Mammary epithelial cell (primary cell): ENCODE results near the gene PPME1.

Experiments used
- CTCF ChIP-seq, 2 donors: IDR thresholded peaks in 1 of 2; conservative IDR thresholded peaks in 1 of 2; 2 replicates each; pipeline ENCODE4 v1.5.1; 2011 to 2012; ENCODE audit warnings: inconsistent platforms in 2 of 2, low read length in 2 of 2, mild to moderate bottlenecking in 2 of 2, control low read depth in 1 of 2, low read depth in 1 of 2; ENCODE audit not compliant: insufficient read depth in 1 of 2; ENCODE audit errors: extremely low read depth in 1 of 2
- EZH2 ChIP-seq: IDR thresholded peaks from 2 replicates; pipeline ENCODE4 v1.6.1; 2012; ENCODE audit warnings: low read length, inconsistent platforms, borderline replicate concordance

DNA sequence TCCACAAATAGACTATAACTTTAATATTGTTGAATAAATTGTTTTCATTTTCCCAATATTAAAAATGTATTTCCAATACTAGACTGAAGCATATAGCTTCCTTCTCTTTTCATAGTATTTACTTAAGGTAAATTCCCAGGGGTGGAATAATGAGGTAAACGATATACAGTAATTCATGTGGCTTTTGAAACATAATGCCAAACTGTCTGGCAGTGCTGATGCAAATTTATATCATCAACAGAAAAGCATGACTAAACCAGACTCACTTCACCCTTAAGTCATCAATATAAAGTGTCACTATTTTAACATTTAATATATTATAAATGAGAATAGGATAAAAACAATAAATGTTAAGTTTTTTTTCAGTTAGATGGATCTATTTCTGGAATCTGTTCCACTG lies 13.9 kb upstream of the PPME1 start:
- TF ChIP-seq CTCF (conservative IDR thresholded peaks at IDR 0.05 in 1 of 2, IDR thresholded peaks at IDR 0.05 in 1 of 2; ENCODE audit: extremely low read depth in 1 of 2, insufficient read depth in 1 of 2, low read depth in 1 of 2, low read length in 2 of 2) (no peak), EZH2 (no peak)
